ENCODE data around the gene ADIPOR1.
A peak's percentile ranks its signal among the peaks of the same experiment; 100 is the strongest.
"Not testable (repeated sequence)": the region's sequence is repeated elsewhere in the genome, so short reads cannot be mapped to it uniquely, and the experiment has no call there.

ADIPOR1 gene

GRCh38 chr1:202957733-202958543 is at the start of gene ADIPOR1:
ADIPOR1 (minus strand) TSS chr1:202958312; CDS start chr1:202951070, 7,242 bp downstream.
- peak; percentile 88 for DNase-seq

GRCh38 chr1:203006948-203007871 is 49.1 kb upstream of the ADIPOR1 start, which contains the start of gene TMEM183A:
TMEM183A (plus strand) TSS chr1:203007374; CDS start chr1:203007466, 92 bp downstream.
- peak; percentile 96 for DNase-seq

- not testable (repeated sequence) for DNase-seq
These were observed 47.5 kb upstream of the ADIPOR1 start for GRCh38 chr1:203005395-203006142.

- DNase-seq = no peak
These were observed 44.8 kb upstream of the ADIPOR1 start for GRCh38 chr1:203002951-203003350.

- DNase-seq = no peak
These were observed 43.9 kb upstream of the ADIPOR1 start for GRCh38 chr1:203001986-203002385.

GRCh38 chr1:203000217-203000944 is 42.3 kb upstream of the ADIPOR1 start:
- no peak for DNase-seq

- DNase-seq = peak; percentile 48
These were observed 41.0 kb upstream of the ADIPOR1 start for GRCh38 chr1:202998836-202999750.

GRCh38 chr1:202994756-202995155 is 36.6 kb upstream of the ADIPOR1 start:
- DNase-seq = no peak

GRCh38 chr1:202991112-202991511 is 33.0 kb upstream of the ADIPOR1 start:
- no peak for DNase-seq

GRCh38 chr1:202989879-202990278 is 31.8 kb upstream of the ADIPOR1 start:
- no peak for DNase-seq

GRCh38 chr1:202987922-202988583 is 29.9 kb upstream of the ADIPOR1 start:
- DNase-seq = no peak

GRCh38 chr1:202987255-202987654 is 29.1 kb upstream of the ADIPOR1 start:
- no peak for DNase-seq

- not testable (repeated sequence) for DNase-seq
These were observed 28.0 kb upstream of the ADIPOR1 start for GRCh38 chr1:202986120-202986519.

GRCh38 chr1:202982715-202983430 is 24.8 kb upstream of the ADIPOR1 start:
- no peak for DNase-seq

- no peak for DNase-seq
These were observed 23.8 kb upstream of the ADIPOR1 start for GRCh38 chr1:202981939-202982338.

GRCh38 chr1:202979459-202979858 is 21.3 kb upstream of the ADIPOR1 start:
- no peak for DNase-seq

- DNase-seq = no peak
These were observed 18.5 kb upstream of the ADIPOR1 start for GRCh38 chr1:202976633-202977032.

- DNase-seq = no peak
These were observed 16.7 kb upstream of the ADIPOR1 start for GRCh38 chr1:202974856-202975255.

GRCh38 chr1:202972046-202972445 is 13.9 kb upstream of the ADIPOR1 start:
- DNase-seq = no peak

GRCh38 chr1:202968895-202969295 is 10.8 kb upstream of the ADIPOR1 start:
- peak; percentile 66 for DNase-seq

Data from COR-L47 (cell line).